Kidney tubule cell (primary cell): ENCODE results near the gene TMC1.
"Not testable (repeated sequence)": the region's sequence is repeated elsewhere in the genome, so short reads cannot be mapped to it uniquely, and the experiment has no call there.

Source experiments
- DNase-seq: peaks from one replicate; pipeline ENCODE4 v3.0.0-alpha.2; 2018; ENCODE audit warnings: low spot score

TMC1 gene

GRCh38 chr9:72763022-72763421, 241.6 kb downstream of the TMC1 start:
- DNase-seq = no peak

GRCh38 chr9:72769546-72769945, 248.1 kb downstream of the TMC1 start:
- no peak for DNase-seq

- DNase-seq = no peak
Observed at GRCh38 chr9:72772661-72773060, 251.3 kb downstream of the TMC1 start.

GRCh38 chr9:72773570-72773969, 252.2 kb downstream of the TMC1 start:
- peak; percentile 56 for DNase-seq

- no peak for DNase-seq
Observed at GRCh38 chr9:72775570-72775969, 254.2 kb downstream of the TMC1 start.

GRCh38 chr9:72779614-72780013, 258.2 kb downstream of the TMC1 start:
- DNase-seq = no peak

- no peak for DNase-seq
Observed at GRCh38 chr9:72786948-72787347, 265.5 kb downstream of the TMC1 start.

- DNase-seq = peak; percentile 3
Observed at GRCh38 chr9:72788966-72789735, 267.7 kb downstream of the TMC1 start.

- DNase-seq = no peak
Observed at GRCh38 chr9:72789885-72790284, 268.5 kb downstream of the TMC1 start.

GRCh38 chr9:72790989-72791388, 269.6 kb downstream of the TMC1 start:
- no peak for DNase-seq

GRCh38 chr9:72791436-72791835, 270.0 kb downstream of the TMC1 start:
- no peak for DNase-seq

GRCh38 chr9:72794946-72795345, 273.5 kb downstream of the TMC1 start:
- no peak for DNase-seq

GRCh38 chr9:72800328-72800994, 279.1 kb downstream of the TMC1 start:
- DNase-seq = no peak

GRCh38 chr9:72805238-72805637, 283.8 kb downstream of the TMC1 start:
- DNase-seq = no peak

- DNase-seq = not testable (repeated sequence)
Observed at GRCh38 chr9:72806313-72806809, 285.0 kb downstream of the TMC1 start.

GRCh38 chr9:72807765-72808445, 286.5 kb downstream of the TMC1 start:
- DNase-seq = peak; percentile 10

- no peak for DNase-seq
Observed at GRCh38 chr9:72808446-72808768, 287.0 kb downstream of the TMC1 start.

GRCh38 chr9:72809586-72809985, 288.2 kb downstream of the TMC1 start:
- no peak for DNase-seq

GRCh38 chr9:72812559-72813111, 291.2 kb downstream of the TMC1 start:
- DNase-seq = no peak

GRCh38 chr9:72813544-72813943, 292.1 kb downstream of the TMC1 start:
- DNase-seq = no peak

GRCh38 chr9:72814083-72814597, 292.7 kb downstream of the TMC1 start:
- no peak for DNase-seq

GRCh38 chr9:72816666-72817065, 295.3 kb downstream of the TMC1 start:
- no peak for DNase-seq

- no peak for DNase-seq
Observed at GRCh38 chr9:72817413-72817812, 296.0 kb downstream of the TMC1 start.
